H54 (cell line): ENCODE results near the gene KLRC2.
A peak's percentile ranks its signal among the peaks of the same experiment; 100 is the strongest.
"Not testable (repeated sequence)": the region's sequence is repeated elsewhere in the genome, so short reads cannot be mapped to it uniquely, and the experiment has no call there.

Experiments used
- DNase-seq: peaks from one replicate; pipeline ENCODE4 v3.0.0; 2011; ENCODE audit warnings: low spot score, mixed read lengths; ENCODE audit not compliant: insufficient read length
- FAIRE-seq: peaks from 3 replicates; lab custom pipeline; 2011; peaks lifted over from hg19 to GRCh38; lab: Jason Lieb, UNC
- POLR2A ChIP-seq: IDR thresholded peaks from 2 replicates; pipeline ENCODE4 v1.6.1; 2011; ENCODE audit warnings: low read depth, mild to moderate bottlenecking, low read length

Gene KLRC2

DNA sequence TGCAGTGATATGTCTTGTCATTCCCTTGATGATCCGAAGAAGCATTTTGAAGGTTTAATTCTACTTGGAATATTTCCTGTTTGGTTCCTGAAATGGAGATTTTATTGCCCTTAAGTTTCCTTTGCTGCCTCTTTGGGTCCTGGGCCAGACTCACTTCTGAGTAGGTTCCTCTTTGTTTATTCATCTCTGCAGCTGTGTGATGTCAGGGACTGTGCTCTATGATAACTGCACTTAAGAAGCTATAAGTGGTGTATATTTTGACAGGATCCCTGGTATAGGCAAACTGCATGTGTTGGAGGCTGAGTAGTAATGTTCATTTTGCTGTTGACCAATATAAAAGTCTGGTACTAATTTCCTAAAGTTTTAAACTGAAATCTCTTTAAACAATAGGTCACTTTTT lies 26.4 kb downstream of the KLRC2 start, which contains the start of gene KLRC4:
KLRC4 (minus strand) TSS at position 366 of the 400 bp plus-strand sequence; CDS start at position 184, 182 bp downstream.
- TF ChIP-seq POLR2A = no peak
- no peak for DNase-seq
- peak; percentile 79 for FAIRE-seq

DNA sequence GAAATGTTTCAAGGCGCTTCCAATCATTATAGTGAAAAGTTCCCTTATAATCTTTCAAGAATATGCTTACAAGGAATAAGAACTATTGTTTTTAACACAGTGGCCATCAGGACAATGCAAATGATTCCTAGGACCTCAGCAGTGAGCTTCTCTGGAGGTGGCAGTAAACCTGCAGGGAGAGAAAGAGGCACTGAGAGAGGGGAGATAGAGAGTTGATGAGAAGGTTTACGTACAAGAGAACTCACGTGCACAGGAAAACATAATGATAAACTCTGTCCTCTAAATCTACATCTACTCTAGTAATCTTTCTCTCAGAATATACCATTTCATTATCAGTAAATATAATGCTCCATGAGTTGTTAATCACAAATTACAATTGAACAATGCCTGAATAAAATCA lies 27.0 kb downstream of the KLRC2 start:
- no peak for TF ChIP-seq POLR2A
- no peak for DNase-seq
- FAIRE-seq = no peak

DNA sequence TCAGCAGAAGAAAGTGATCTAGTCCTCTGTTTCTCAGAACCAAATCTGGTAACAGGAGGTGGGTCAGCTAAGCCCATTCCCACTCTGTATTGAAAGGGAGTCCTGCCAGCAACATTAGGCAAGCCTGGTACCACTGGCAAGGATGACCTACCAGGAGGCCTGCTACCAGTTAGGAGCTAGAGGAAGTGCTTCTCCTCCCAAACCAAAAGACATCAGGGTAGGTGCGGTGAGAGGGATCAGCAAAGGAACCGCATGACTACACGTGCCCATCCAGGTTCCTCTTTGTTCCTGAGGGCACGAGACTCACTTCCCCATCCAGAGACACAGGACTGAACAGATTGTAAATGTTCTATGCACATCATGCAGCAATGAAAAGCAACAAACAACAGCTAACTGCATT lies 29.1 kb downstream of the KLRC2 start:
- TF ChIP-seq POLR2A = no peak
- FAIRE-seq (no peak), DNase-seq (no peak)

DNA sequence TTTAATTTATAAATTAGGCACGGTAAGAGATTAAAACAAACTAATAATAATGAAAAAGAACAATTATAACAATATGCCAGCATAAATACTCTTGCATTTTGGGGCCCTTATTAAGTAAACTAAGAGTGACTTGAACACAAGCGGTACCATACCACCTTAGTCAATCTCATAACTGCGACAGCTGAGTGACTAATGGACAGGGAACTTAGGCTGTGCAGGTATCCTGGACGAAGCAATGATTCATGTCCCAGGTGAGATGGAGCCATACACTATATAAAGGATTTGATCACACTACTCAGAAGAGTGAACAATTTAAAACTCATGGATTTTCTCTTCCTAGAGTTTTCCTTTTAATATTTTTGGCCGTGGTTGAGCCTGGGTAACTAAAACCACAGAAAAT lies 30.5 kb downstream of the KLRC2 start:
- DNase-seq (no peak), FAIRE-seq (no peak)
- TF ChIP-seq POLR2A = no peak

DNA sequence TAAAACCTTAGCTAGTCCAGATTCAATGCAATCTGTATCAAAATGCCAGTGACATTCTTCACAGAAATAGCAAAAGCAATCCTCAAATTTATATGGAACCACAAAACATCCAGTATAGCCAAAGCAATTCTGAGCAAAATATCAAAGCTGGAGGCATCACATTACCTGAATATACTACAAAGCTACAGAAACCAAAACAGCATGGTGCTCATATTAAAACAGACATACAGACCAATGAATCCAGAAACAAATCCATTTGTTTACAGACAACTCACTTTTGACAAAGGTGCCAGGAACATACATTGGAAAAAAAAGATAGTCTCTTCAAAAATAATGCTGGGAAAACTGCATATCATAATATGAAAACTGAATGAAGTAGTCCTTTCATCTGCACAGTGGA lies 31.0 kb downstream of the KLRC2 start:
- FAIRE-seq = no peak

DNA sequence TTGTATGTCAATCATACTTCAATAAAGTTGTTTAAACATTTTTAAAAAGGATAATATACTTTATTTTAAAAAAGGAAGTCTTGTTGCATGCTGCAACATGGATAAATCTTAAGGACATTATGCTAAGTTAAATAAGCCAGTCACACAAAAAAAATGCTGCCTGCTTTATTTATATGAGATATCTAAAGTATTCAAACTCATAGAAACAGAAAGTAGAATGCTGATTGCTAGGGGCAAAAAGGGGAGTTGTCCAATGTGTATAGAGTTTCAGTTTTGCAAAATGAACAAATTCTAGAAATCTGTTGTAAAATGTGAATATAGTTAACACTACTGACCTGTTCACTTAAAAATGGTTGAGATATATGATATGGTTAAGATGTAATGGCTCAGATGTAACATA lies 35.0 kb downstream of the KLRC2 start:
- DNase-seq = no peak
- no peak for FAIRE-seq
- TF ChIP-seq POLR2A = no peak

More for the DNA sequence above, 31.0 kb downstream of the KLRC2 start:
- no peak for TF ChIP-seq POLR2A
- no peak for DNase-seq

DNA sequence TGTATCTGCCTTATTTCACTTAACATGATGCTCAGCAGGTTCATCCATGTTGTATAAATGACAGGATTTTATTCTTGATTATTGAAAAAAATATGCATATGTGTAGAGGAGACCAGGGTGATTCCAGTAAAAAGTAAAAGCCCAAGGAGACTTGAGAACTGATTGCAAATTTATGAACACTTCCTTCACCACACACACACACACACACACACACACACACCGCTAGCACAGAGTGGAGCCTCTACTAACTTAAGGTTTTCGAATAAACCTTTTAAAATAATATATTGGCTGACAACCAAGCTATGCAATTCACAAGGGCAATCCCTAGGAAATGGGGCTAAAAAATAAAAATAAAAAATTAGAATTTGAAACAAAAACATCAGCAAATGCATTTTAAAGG lies 37.6 kb downstream of the KLRC2 start:
- no peak for TF ChIP-seq POLR2A
- FAIRE-seq = no peak
- no peak for DNase-seq

DNA sequence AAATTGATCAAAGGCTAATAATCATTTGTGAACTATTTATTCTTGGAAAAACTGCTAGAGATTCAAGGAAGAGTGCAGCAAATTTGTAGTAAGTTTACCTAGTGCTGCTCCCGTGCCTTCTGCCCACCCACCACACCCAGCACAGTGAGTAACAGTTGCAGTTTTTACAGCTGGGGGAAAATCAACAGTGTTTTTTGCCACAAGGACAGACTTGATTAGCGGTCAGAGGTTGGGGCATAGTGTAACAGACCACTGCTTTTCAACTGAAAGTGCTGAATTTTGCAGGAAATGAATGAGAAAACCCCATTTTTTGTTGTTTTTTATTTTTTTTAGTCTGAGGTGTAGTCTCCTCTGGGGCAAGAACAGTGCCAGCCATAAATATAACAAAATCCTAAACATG lies 38.5 kb downstream of the KLRC2 start:
- TF ChIP-seq POLR2A = no peak
- DNase-seq = no peak
- no peak for FAIRE-seq

DNA sequence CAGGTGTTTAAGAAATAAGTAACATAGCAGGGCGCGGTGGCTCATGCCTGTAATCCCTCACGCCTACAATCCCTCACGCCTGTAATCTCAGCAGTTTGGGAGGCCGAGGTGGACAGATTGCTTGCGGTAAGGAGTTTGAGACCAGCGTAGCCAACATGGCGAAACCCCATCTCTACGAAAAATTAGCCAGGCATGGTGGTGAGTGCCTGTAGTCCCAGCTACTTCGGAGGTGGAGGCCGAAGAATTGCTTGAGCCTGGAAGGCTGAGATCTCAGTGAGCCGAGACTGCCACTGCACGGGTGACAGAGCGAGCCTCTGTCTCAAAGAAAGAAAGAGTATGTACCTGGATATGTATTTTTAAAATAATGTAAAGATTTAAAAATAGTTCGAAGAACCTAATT lies 39.6 kb downstream of the KLRC2 start:
- DNase-seq, FAIRE-seq: not testable (repeated sequence)

DNA sequence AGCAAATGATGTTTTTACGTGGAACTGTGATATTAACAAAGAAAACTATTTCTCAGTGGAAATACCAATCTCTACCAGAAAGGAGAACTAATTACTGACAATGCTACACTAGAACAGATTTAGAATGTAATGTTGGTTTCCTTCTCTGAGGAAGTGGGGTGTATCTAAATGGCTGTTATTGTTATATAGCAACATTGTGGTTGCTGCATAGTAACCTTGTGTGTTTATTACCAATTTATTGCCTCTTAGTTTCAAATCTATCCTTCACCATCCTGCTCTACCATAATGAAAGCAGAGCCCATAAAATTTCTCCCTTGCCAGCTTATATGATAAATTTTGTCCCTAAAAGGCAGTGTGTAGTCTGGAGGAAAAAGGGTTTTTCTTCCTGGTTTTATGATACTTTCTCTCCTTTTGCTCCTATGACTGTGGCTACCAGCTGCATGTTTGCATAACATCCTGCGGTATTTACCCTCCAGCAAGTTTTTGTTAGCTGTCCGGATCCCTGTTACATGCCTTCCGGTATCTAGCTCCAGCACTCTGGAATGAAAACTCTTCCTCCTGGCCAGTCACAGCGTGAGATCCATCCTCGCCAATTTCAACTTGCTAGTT lies 40.3 kb downstream of the KLRC2 start:
- DNase-seq = peak; percentile 15
- FAIRE-seq = peak; percentile 100
- TF ChIP-seq POLR2A = no peak

DNA sequence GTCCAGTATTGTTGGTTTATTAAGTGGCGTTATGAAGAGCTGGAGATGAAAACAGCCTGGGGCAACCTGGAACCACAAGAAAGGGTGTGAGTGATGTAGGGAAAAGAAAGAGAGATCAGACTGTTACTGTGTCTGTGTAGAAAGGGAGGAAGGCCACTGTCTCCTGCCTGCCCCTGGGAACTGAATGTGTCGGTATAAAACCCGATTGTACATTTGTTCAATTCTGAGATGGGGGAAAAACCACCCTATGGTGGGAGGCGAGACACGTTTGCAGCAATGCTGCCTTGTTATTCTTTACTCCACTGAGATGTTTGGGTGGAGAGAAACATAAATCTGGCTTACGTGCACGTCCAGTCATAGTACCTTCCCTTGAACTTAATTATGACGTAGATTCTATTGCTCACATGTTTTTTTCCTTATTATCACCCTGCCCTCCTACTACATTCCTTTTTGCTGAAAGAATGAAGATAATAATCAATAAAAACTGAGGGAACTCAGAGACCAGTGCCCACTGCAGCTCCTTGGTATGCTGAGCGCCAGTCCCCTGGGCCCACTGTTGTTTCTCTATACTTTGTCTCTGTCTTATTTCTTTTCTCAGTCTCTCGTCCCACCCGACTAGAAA lies 41.2 kb downstream of the KLRC2 start:
- peak; percentile 6 for FAIRE-seq
- DNase-seq = not testable (repeated sequence)

DNA sequence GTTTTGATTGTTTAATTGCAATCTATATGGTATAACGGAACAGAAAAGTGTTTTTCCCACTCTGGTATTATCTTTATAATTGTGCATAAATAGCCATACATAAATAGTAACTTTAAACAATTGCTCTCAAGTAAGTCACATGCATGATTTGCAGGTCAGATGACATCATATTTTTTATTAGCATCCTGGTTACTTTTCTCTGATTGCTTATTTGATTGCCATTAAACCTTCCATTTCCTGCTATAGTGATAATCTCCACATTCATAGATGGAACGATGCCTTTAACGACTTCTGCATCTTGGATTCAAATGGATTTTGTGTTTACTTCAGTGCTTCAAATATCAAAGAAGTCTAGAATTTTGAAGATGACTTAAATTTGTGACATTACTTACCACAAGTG lies 42.5 kb downstream of the KLRC2 start:
- no peak for DNase-seq
- TF ChIP-seq POLR2A = no peak
- FAIRE-seq = no peak

DNA sequence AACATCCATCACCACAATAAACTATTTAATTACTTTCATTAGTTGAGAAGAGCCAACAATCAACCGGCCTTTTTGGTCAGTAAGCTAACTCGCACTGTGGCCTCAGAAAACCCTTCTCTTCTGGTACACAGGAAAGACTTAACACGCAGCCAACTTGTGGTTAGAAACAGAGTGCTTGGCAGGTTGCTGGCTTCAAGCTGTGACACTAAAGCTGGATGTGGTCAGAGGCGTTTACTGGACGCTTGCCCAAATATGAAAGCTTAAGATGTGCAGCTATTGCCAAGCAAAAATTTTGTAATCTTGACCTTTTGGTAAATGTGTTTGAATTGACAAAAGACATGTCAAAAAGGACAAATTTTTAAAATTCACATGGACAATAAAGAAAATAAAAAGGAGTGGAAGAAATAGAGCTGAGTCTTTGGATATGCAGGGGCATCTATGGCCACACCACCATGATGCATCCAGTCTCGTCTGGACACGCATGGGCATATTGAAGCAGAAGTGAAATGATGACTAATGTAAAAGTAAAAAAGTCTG lies 43.3 kb downstream of the KLRC2 start:
- DNase-seq (peak; percentile 21), FAIRE-seq (peak; percentile 99)
- no peak for TF ChIP-seq POLR2A

DNA sequence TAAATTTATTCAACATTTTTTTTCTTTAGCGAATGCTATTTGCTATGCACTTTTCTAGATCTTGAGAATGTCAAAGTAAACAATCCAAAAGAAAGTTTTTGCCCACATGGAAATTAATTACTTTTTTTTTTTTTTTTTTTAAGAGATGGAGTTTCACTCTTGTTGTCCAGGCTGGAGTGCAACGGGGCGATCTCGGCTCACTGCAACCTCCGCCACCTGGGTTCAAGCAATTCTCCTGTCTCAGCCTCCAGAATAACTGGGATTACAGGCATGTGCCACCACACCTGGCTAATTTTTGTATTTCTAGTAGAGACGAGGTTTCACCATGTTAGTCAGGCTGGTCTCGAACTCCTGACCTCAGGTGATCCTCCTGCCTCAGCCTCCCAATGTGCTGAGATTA lies 44.8 kb downstream of the KLRC2 start:
- DNase-seq, FAIRE-seq: not testable (repeated sequence)

DNA sequence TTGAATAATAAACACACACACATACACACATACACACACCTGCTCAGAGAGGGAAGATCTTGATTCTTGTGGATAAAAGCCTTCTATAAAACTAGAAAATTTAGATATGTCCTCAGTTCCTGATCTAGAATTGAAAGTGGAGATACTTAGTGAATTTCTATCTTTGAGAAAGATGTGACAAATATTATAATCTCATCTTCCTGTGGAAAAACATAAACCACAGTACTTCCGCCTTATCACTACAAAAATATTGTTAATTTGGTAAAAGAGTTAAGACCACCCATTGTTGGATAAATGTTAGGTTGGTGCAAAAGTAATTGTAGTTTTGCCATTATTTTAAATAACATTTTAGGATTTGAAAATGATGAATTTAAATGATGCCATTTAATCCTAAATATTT lies 45.9 kb downstream of the KLRC2 start, which contains the start of gene KLRK1:
KLRK1 (minus strand) TSS at position 138 of the 400 bp plus-strand sequence. CDS start 1,231 bp downstream, outside the sequence.
- FAIRE-seq (no peak), DNase-seq (no peak)
- TF ChIP-seq POLR2A = no peak
